Measurements from ENCODE around the gene RAB29.
"Not testable (repeated sequence)": the region's sequence is repeated elsewhere in the genome, so short reads cannot be mapped to it uniquely, and the experiment has no call there.

The RAB29 gene

GRCh38 chr1:205760606-205761005 is 14.7 kb downstream of the RAB29 start:
- no peak for DNase-seq

GRCh38 chr1:205756552-205756951 is 18.7 kb downstream of the RAB29 start:
- no peak for DNase-seq

- DNase-seq: no peak
Measured at GRCh38 chr1:205754857-205755256, 20.4 kb downstream of the RAB29 start.

GRCh38 chr1:205751036-205751651 is 24.1 kb downstream of the RAB29 start:
- DNase-seq: no peak

GRCh38 chr1:205750138-205751035 is 24.9 kb downstream of the RAB29 start, which contains the start of gene NUCKS1:
Gene NUCKS1, minus strand, starts transcription at chr1:205750182. Its CDS starts 209 bp downstream, at chr1:205749973.
- DNase-seq: peak; percentile 96 to 99

GRCh38 chr1:205749234-205750137 is 25.8 kb downstream of the RAB29 start:
- DNase-seq: peak; percentile 95 to 96

GRCh38 chr1:205748403-205749233 is 26.7 kb downstream of the RAB29 start:
- peak in 1 of 2 donors; percentile 70 for DNase-seq

- no peak for DNase-seq
Measured at GRCh38 chr1:205746757-205747412, 28.4 kb downstream of the RAB29 start.

GRCh38 chr1:205744403-205744802 is 30.9 kb downstream of the RAB29 start:
- DNase-seq: no peak

- no peak for DNase-seq
Measured at GRCh38 chr1:205743977-205744376, 31.3 kb downstream of the RAB29 start.

- no peak for DNase-seq
Measured at GRCh38 chr1:205741681-205742080, 33.6 kb downstream of the RAB29 start.

GRCh38 chr1:205739348-205740160 is 35.7 kb downstream of the RAB29 start:
- DNase-seq: no peak

GRCh38 chr1:205735218-205735617 is 40.1 kb downstream of the RAB29 start:
- DNase-seq: no peak

GRCh38 chr1:205733438-205734175 is 41.7 kb downstream of the RAB29 start:
- DNase-seq: no peak

- no peak for DNase-seq
Measured at GRCh38 chr1:205729945-205730610, 45.2 kb downstream of the RAB29 start.

GRCh38 chr1:205726619-205727125 is 48.6 kb downstream of the RAB29 start:
- no peak for DNase-seq

- DNase-seq: no peak
Measured at GRCh38 chr1:205725514-205725913, 49.8 kb downstream of the RAB29 start.

GRCh38 chr1:205720740-205721139 is 54.5 kb downstream of the RAB29 start:
- DNase-seq: not testable (repeated sequence)

- no peak for DNase-seq
Measured at GRCh38 chr1:205719762-205720161, 55.5 kb downstream of the RAB29 start.
